Measurements from ENCODE around the gene MAG.

Gene MAG

DNA sequence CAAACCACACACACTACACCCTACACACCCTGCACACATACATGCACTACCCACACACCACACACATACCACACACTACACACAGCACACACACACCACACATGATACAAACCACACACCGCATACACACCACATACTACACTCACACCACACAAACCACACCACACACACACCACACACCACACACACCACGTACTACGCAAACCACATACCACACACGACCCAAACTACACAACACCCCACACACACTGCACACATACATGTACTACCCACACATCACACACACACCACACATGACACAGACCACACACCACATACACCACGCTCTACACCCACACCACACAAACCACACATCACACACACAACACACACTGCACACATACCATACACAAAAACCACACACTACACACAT lies 6.6 kb downstream of the MAG start:
- Histone ChIP-seq H3K79me2 (ENCODE audit: control insufficient read depth, insufficient read depth, low read length, poor library complexity) (no peaks in the 10 kb centered on the region), H3K27me3 (ENCODE audit: insufficient read depth, low read length) (no peaks in the 10 kb centered on the region), H3K14ac (ENCODE audit: low read length) (no peak overlapping the region), H3K18ac (ENCODE audit: low read length) (no peak overlapping the region), H2BK5ac (ENCODE audit: low read depth, low read length, poor library complexity) (no peak overlapping the region), H3K23ac (ENCODE audit: low read length) (peak overlapping the region; percentile 99), H3K27ac (ENCODE audit: low read depth, low read length) (no peak overlapping the region), H3K4me3 (ENCODE audit: low read depth, low read length) (peak overlapping the region; percentile 56), H3K4me2 (ENCODE audit: low read length) (no peak overlapping the region), H3K36me3 (ENCODE audit: control insufficient read depth in 1 of 2, insufficient read depth in 2 of 2, low read length in 2 of 2) (no peaks in the 10 kb centered on the region), H4K91ac (ENCODE audit: low read depth, low read length) (no peak overlapping the region), H3K4ac (ENCODE audit: low read depth, low read length) (no peak overlapping the region), H3K79me1 (ENCODE audit: low read length) (no peaks in the 10 kb centered on the region), H3K9ac (ENCODE audit: low read length) (no peak overlapping the region), H2AFZ (ENCODE audit: insufficient read depth, low read length, poor library complexity) (no peak overlapping the region), H4K8ac (ENCODE audit: low read depth, low read length) (no peak overlapping the region), H2BK120ac (ENCODE audit: insufficient read depth, low read length, poor library complexity) (no peak overlapping the region), H3K4me1 (ENCODE audit: control insufficient read depth in 1 of 2, insufficient read depth in 2 of 2, low read length in 2 of 2) (no peaks in the 10 kb centered on the region), H3K9me3 (ENCODE audit: insufficient read depth, low read depth, low read length) (peaks cover 22% of the 10 kb centered on the region), H2AK5ac (ENCODE audit: low read length) (no peak overlapping the region), H2BK12ac (ENCODE audit: low read length) (no peak overlapping the region), H4K12ac (ENCODE audit: low read depth, low read length) (no peak overlapping the region)
- 100% methylated on average over 5 of the region's 5 CpGs for WGBS (ENCODE audit: extremely low coverage, insufficient coverage, insufficient read length)
- no peak for DNase-seq

DNA sequence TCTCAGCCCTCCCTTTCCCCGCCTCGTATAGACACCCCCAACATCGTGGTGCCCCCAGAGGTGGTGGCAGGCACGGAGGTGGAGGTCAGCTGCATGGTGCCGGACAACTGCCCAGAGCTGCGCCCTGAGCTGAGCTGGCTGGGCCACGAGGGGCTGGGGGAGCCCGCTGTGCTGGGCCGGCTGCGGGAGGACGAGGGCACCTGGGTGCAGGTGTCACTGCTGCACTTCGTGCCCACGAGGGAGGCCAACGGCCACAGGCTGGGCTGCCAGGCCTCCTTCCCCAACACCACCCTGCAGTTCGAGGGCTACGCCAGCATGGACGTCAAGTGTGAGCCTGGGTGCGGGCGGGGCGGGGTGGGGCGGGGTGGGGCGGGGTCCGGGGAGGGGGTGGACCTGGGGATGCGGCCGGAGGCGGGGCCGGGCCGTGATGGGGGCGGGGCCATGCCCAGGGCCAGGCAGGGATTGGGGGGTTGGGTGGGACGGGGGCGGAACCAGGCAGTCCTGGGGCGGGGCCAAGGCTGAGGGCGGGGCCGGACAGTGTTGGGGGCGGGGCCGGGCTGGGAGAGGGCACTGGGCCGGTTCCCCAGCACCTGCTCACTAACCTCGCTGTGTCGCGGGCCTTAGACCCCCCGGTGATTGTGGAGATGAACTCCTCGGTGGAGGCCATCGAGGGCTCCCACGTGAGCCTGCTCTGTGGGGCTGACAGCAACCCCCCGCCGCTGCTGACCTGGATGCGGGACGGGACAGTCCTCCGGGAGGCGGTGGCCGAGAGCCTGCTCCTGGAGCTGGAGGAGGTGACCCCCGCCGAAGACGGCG lies 7.8 kb downstream of the MAG start:
- H3K14ac ChIP-seq (ENCODE audit: low read length) = no peak overlapping the region
- H4K12ac ChIP-seq (ENCODE audit: low read depth, low read length) = no peak overlapping the region
- H3K27ac ChIP-seq (ENCODE audit: low read depth, low read length) = no peak overlapping the region
- H2BK120ac ChIP-seq (ENCODE audit: insufficient read depth, low read length, poor library complexity) = no peak overlapping the region
- H3K4me1 ChIP-seq (ENCODE audit: control insufficient read depth in 1 of 2, insufficient read depth in 2 of 2, low read length in 2 of 2) = no peaks in the 10 kb centered on the region
- H2AK5ac ChIP-seq (ENCODE audit: low read length) = no peak overlapping the region
- no peak overlapping the region for H2AFZ ChIP-seq (ENCODE audit: insufficient read depth, low read length, poor library complexity)
- H4K91ac ChIP-seq (ENCODE audit: low read depth, low read length) = no peak overlapping the region
- H3K23ac ChIP-seq (ENCODE audit: low read length) = no peak overlapping the region
- no peak for DNase-seq
- H3K79me2 ChIP-seq (ENCODE audit: control insufficient read depth, insufficient read depth, low read length, poor library complexity) = no peaks in the 10 kb centered on the region
- H3K4ac ChIP-seq (ENCODE audit: low read depth, low read length) = no peak overlapping the region
- WGBS (ENCODE audit: extremely low coverage, insufficient coverage, insufficient read length) = no CpG with 5 or more reads among the region's 55 CpGs
- no peak overlapping the region for H3K9ac ChIP-seq (ENCODE audit: low read length)
- no peak overlapping the region for H2BK5ac ChIP-seq (ENCODE audit: low read depth, low read length, poor library complexity)
- no peaks in the 10 kb centered on the region for H3K36me3 ChIP-seq (ENCODE audit: control insufficient read depth in 1 of 2, insufficient read depth in 2 of 2, low read length in 2 of 2)
- H3K4me2 ChIP-seq (ENCODE audit: low read length) = no peak overlapping the region
- H3K79me1 ChIP-seq (ENCODE audit: low read length) = no peaks in the 10 kb centered on the region
- H3K18ac ChIP-seq (ENCODE audit: low read length) = no peak overlapping the region
- no peak overlapping the region for H2BK12ac ChIP-seq (ENCODE audit: low read length)
- no peaks in the 10 kb centered on the region for H3K27me3 ChIP-seq (ENCODE audit: insufficient read depth, low read length)
- no peak overlapping the region for H3K4me3 ChIP-seq (ENCODE audit: low read depth, low read length)
- no peak overlapping the region for H4K8ac ChIP-seq (ENCODE audit: low read depth, low read length)
- peaks cover 23% of the 10 kb centered on the region for H3K9me3 ChIP-seq (ENCODE audit: insufficient read depth, low read depth, low read length)

DNA sequence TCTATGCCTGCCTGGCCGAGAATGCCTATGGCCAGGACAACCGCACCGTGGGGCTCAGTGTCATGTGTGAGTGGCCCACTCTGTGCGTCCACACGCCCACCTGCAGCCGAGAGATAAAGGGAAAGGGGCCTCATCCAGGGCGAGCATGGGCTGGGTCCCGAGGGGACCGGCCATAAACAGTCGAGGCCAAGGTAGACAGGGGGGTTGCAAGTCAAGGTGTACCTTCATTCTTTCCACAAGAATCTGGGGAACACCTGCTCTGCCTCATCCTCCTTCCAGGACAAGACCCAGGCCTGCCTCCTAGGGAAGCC lies 8.3 kb downstream of the MAG start:
- Histone ChIP-seq H3K79me1 (ENCODE audit: low read length) (no peaks in the 10 kb centered on the region), H3K9ac (ENCODE audit: low read length) (no peak overlapping the region), H4K12ac (ENCODE audit: low read depth, low read length) (no peak overlapping the region), H3K36me3 (ENCODE audit: control insufficient read depth in 1 of 2, insufficient read depth in 2 of 2, low read length in 2 of 2) (no peaks in the 10 kb centered on the region), H2BK12ac (ENCODE audit: low read length) (no peak overlapping the region), H3K79me2 (ENCODE audit: control insufficient read depth, insufficient read depth, low read length, poor library complexity) (no peaks in the 10 kb centered on the region), H3K14ac (ENCODE audit: low read length) (no peak overlapping the region), H4K91ac (ENCODE audit: low read depth, low read length) (no peak overlapping the region), H3K27me3 (ENCODE audit: insufficient read depth, low read length) (no peaks in the 10 kb centered on the region), H3K4me3 (ENCODE audit: low read depth, low read length) (no peak overlapping the region), H3K23ac (ENCODE audit: low read length) (no peak overlapping the region), H3K4ac (ENCODE audit: low read depth, low read length) (no peak overlapping the region), H2BK5ac (ENCODE audit: low read depth, low read length, poor library complexity) (no peak overlapping the region), H3K4me2 (ENCODE audit: low read length) (no peak overlapping the region), H4K8ac (ENCODE audit: low read depth, low read length) (no peak overlapping the region), H3K18ac (ENCODE audit: low read length) (no peak overlapping the region), H3K27ac (ENCODE audit: low read depth, low read length) (no peak overlapping the region), H2AK5ac (ENCODE audit: low read length) (no peak overlapping the region), H3K9me3 (ENCODE audit: insufficient read depth, low read depth, low read length) (peaks cover 23% of the 10 kb centered on the region), H2BK120ac (ENCODE audit: insufficient read depth, low read length, poor library complexity) (no peak overlapping the region), H2AFZ (ENCODE audit: insufficient read depth, low read length, poor library complexity) (no peak overlapping the region), H3K4me1 (ENCODE audit: control insufficient read depth in 1 of 2, insufficient read depth in 2 of 2, low read length in 2 of 2) (no peaks in the 10 kb centered on the region)
- no peak for DNase-seq
- WGBS (ENCODE audit: extremely low coverage, insufficient coverage, insufficient read length) = no CpG with 5 or more reads among the region's 10 CpGs

DNA sequence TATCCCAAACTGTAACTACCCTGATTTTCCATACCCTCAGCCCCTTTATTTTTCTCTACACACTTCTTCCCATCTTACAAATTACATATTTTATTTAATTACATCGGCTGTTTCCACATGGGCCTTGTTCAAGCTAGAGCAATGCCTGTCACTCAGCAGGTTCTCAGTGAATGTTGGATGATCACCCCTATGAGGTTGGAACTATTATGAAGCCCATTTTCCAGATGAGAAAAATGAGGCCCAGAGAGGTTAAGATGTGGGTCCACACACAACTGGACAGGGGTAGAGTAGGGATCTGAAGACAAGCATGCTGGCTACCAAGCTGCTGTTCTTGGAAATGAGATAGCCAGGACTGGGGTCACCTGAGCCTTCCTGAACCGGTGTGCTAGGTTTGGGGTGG lies 10.0 kb downstream of the MAG start:
- Histone ChIP-seq H2BK12ac (ENCODE audit: low read length) (no peak overlapping the region), H3K9ac (ENCODE audit: low read length) (no peak overlapping the region), H4K8ac (ENCODE audit: low read depth, low read length) (no peak overlapping the region), H3K9me3 (ENCODE audit: insufficient read depth, low read depth, low read length) (peaks cover 23% of the 10 kb centered on the region), H2AK5ac (ENCODE audit: low read length) (no peak overlapping the region), H3K4me2 (ENCODE audit: low read length) (no peak overlapping the region), H2BK120ac (ENCODE audit: insufficient read depth, low read length, poor library complexity) (no peak overlapping the region), H3K14ac (ENCODE audit: low read length) (no peak overlapping the region), H4K91ac (ENCODE audit: low read depth, low read length) (no peak overlapping the region), H3K4ac (ENCODE audit: low read depth, low read length) (no peak overlapping the region), H3K4me1 (ENCODE audit: control insufficient read depth in 1 of 2, insufficient read depth in 2 of 2, low read length in 2 of 2) (no peaks in the 10 kb centered on the region), H3K18ac (ENCODE audit: low read length) (no peak overlapping the region), H2BK5ac (ENCODE audit: low read depth, low read length, poor library complexity) (no peak overlapping the region), H4K12ac (ENCODE audit: low read depth, low read length) (no peak overlapping the region), H3K4me3 (ENCODE audit: low read depth, low read length) (no peak overlapping the region), H3K36me3 (ENCODE audit: control insufficient read depth in 1 of 2, insufficient read depth in 2 of 2, low read length in 2 of 2) (no peaks in the 10 kb centered on the region), H2AFZ (ENCODE audit: insufficient read depth, low read length, poor library complexity) (no peak overlapping the region), H3K27ac (ENCODE audit: low read depth, low read length) (no peak overlapping the region), H3K79me1 (ENCODE audit: low read length) (no peaks in the 10 kb centered on the region), H3K23ac (ENCODE audit: low read length) (no peak overlapping the region), H3K27me3 (ENCODE audit: insufficient read depth, low read length) (no peaks in the 10 kb centered on the region), H3K79me2 (ENCODE audit: control insufficient read depth, insufficient read depth, low read length, poor library complexity) (no peaks in the 10 kb centered on the region)
- WGBS (ENCODE audit: extremely low coverage, insufficient coverage, insufficient read length) = 100% methylated on average over 1 of the region's 2 CpGs
- no peak for DNase-seq
